K562 (cell line): Measurements from ENCODE around the gene OR2B2. TPM values are rescaled to one million over a fixed set of nuclear protein-coding genes. Genes with fewer than 3 reads are reported as not detected.

Experiments used
- ATF1 ChIP-seq, 2 experiments: fragments of 450-650 bp in 1 of 2; IDR thresholded peaks; 2 replicates each; pipeline ENCODE4 v1.6.1; 2016; ENCODE audit warnings: missing compliant biosample characterization in 1 of 2, missing genetic modification characterization in 1 of 2
- BCOR ChIP-seq: fragments of 450-650 bp; IDR thresholded peaks from 2 replicates; pipeline ENCODE4 v1.6.1; 2016
- CREB1 ChIP-seq, 2 experiments: sonication (generic) in 1 of 2; formaldehyde crosslinking in 1 of 2; IDR thresholded peaks; 2 replicates each; pipeline versions ENCODE4 v1.6.1 to v1.8.0; 2012 to 2022; ENCODE audit warnings: inconsistent platforms in 1 of 2, mild to moderate bottlenecking in 1 of 2, missing genetic modification reagents in 1 of 2, moderate library complexity in 1 of 2
- CTBP1 ChIP-seq: fragments of 450-650 bp; IDR thresholded peaks from 2 replicates; pipeline ENCODE4 v1.6.1; 2016; ENCODE audit warnings: borderline replicate concordance
- HCFC1 ChIP-seq: IDR thresholded peaks from 2 replicates; pipeline ENCODE4 v1.6.1; 2012; ENCODE audit warnings: low read depth, low read length, improper control_type of control experiment
- KDM4B ChIP-seq, 2 experiments: fragments of 450-650 bp in 1 of 2; sonication (generic) in 1 of 2; IDR thresholded peaks; 2 replicates each; pipeline ENCODE4 v1.6.1; 2016 to 2017; ENCODE audit warnings: borderline replicate concordance in 2 of 2, antibody characterized with exemption in 1 of 2, low read depth in 1 of 2, mild to moderate bottlenecking in 1 of 2
- MAFF ChIP-seq: IDR thresholded peaks from 2 replicates; pipeline ENCODE4 v1.6.1; 2012; ENCODE audit warnings: low read length, improper control_type of control experiment
- MTA1 ChIP-seq: fragments of 450-650 bp; IDR thresholded peaks from 2 replicates; pipeline ENCODE4 v1.6.1; 2017; ENCODE audit warnings: borderline replicate concordance
- NELFE ChIP-seq: IDR thresholded peaks from 2 replicates; pipeline ENCODE4 v1.6.1; 2011; ENCODE audit warnings: mild to moderate bottlenecking; ENCODE audit not compliant: insufficient read depth, insufficient read length
- NFXL1 ChIP-seq: fragments of 450-650 bp; formaldehyde crosslinking; IDR thresholded peaks from 2 replicates; pipeline ENCODE4 v1.4.0; 2021; ENCODE audit warnings: mild to moderate bottlenecking
- PBX2 ChIP-seq, 2 experiments: IDR thresholded peaks in 1 of 2; conservative IDR thresholded peaks in 1 of 2; 2 replicates each; pipeline ENCODE4 v1.6.1; 2016; ENCODE audit warnings: low read depth in 2 of 2, mild to moderate bottlenecking in 1 of 2, missing compliant biosample characterization in 1 of 2, missing genetic modification characterization in 1 of 2, moderate library complexity in 1 of 2
- RBM17 ChIP-seq: fragments of 200-400 bp; formaldehyde crosslinking; IDR thresholded peaks from 2 replicates; pipeline ENCODE4 v1.6.1; 2017; ENCODE audit warnings: low read depth, mild to moderate bottlenecking, low read length, borderline replicate concordance
- TCF3 ChIP-seq: sonication (generic); formaldehyde crosslinking; IDR thresholded peaks from 2 replicates; pipeline ENCODE4 v1.4.0; 2020; ENCODE audit warnings: mild to moderate bottlenecking, missing genetic modification reagents
- TOE1 ChIP-seq, 2 experiments: fragments of 450-650 bp in 1 of 2; sonication (generic) in 1 of 2; formaldehyde crosslinking in 1 of 2; IDR thresholded peaks; 2 replicates each; pipeline versions ENCODE4 v1.7.1 to v1.8.0; 2016 to 2022; ENCODE audit warnings: borderline replicate concordance in 2 of 2, mild to moderate bottlenecking in 2 of 2, antibody characterized with exemption in 1 of 2, inconsistent platforms in 1 of 2, low read depth in 1 of 2, missing genetic modification reagents in 1 of 2, moderate library complexity in 1 of 2
- ZBTB26 ChIP-seq: fragments of 450-650 bp; formaldehyde crosslinking; IDR thresholded peaks from 2 replicates; pipeline ENCODE4 v1.4.0; 2022; ENCODE audit warnings: missing genetic modification characterization
- ZNF311 ChIP-seq: fragments of 250-450 bp; sonication (Bioruptor Pico); IDR thresholded peaks from 2 replicates; pipeline ENCODE4 v1.4.0; 2020; ENCODE audit warnings: mild to moderate bottlenecking, moderate library complexity
- ZNF589 ChIP-seq: fragments of 200-800 bp; sonication (Bioruptor generic); IDR thresholded peaks from 2 replicates; pipeline ENCODE4 v1.6.1; 2016; ENCODE audit warnings: low read depth, missing genetic modification characterization, missing compliant biosample characterization
- polyA plus RNA-seq, 8 experiments: library from polyadenylated mRNA; depleted of rRNA in 4 of 8; stranded (reverse) in 5 of 8; unstranded in 3 of 8; fragments of >200 nt; fragmentation: Nextera tagmentation in 2 of 8; fragmentation: Illumina TruSeq in 1 of 8; extraction: Ambion mirVana in 2 of 8; extraction: Trizol in 1 of 8; gene quantifications; 2 replicates each; pipeline versions ENCODE4 v1.2.1 to v1.2.3, GENCODE V29; 2011 to 2014; ENCODE audit warnings: inconsistent platforms in 1 of 8, missing spikeins in 1 of 8
- total RNA-seq, 7 experiments: library from RNA; depleted of rRNA in 6 of 7; stranded (reverse); fragments of >200 nt in 6 of 7; fragmentation: Illumina TruSeq in 2 of 7; extraction: Trizol in 2 of 7; gene quantifications; 2 replicates each; pipeline versions ENCODE4 v1.2.1 to v1.2.3, GENCODE V29; 2011 to 2021; ENCODE audit warnings: low replicate concordance in 1 of 7
- TF ChIP-seq, protein P1 (sequence below): IDR thresholded peaks from 2 replicates; pipeline ENCODE4 v1.6.1; 2014; ENCODE audit warnings: antibody characterized with exemption
- TF ChIP-seq, protein P2 (sequence below): sonication (generic); formaldehyde crosslinking; IDR thresholded peaks from 2 replicates; pipeline ENCODE4 v1.5.0; 2020; ENCODE audit warnings: missing genetic modification reagents
- TF ChIP-seq, protein P3 (sequence below): fragments of 450-650 bp; IDR thresholded peaks from 2 replicates; pipeline ENCODE4 v1.6.1; 2017; ENCODE audit warnings: mild to moderate bottlenecking, moderate library complexity

The OR2B2 gene
- total and polyA plus RNA-seq, 9 of the 15 experiments (the other 6 are each of a cell fraction or from before 2014, with no cell fraction given) = 0.24 TPM; not detected in 8

GRCh38 chr6:27892649-27893058 lies 19.5 kb downstream of the OR2B2 start (continued):
- TF ChIP-seq, protein P1, sequence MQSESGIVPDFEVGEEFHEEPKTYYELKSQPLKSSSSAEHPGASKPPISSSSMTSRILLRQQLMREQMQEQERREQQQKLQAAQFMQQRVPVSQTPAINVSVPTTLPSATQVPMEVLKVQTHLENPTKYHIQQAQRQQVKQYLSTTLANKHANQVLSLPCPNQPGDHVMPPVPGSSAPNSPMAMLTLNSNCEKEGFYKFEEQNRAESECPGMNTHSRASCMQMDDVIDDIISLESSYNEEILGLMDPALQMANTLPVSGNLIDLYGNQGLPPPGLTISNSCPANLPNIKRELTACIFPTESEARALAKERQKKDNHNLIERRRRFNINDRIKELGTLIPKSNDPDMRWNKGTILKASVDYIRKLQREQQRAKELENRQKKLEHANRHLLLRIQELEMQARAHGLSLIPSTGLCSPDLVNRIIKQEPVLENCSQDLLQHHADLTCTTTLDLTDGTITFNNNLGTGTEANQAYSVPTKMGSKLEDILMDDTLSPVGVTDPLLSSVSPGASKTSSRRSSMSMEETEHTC = no peak; the same call in 1 of the 2 replicates
- TF ChIP-seq MTA1 (peak; percentile 60; the same call in 1 of the 2 replicates), CREB1 (IDR thresholded peaks at IDR 0.05) (no peak; the same call in 1 of the 2 replicates), CREB1 (CRISPR knock-in tag; IDR thresholded peaks at IDR 0.05) (peak; percentile 68; the same call in 1 of the 2 replicates), ATF1 (CRISPR knock-in tag; IDR thresholded peaks at IDR 0.05) (peak; percentile 10; the same call in 1 of the 2 replicates), ATF1 (tag; IDR thresholded peaks at IDR 0.05) (no peak), CTBP1 (no peak; the same call in 1 of the 2 replicates), KDM4B (IDR thresholded peaks at IDR 0.05; ENCODE audit: borderline replicate concordance in 2 of 2, low read depth in 1 of 2) (no peak), ZNF311 (CRISPR knock-in tag) (no peak; the same call in 1 of the 2 replicates), TCF3 (no peak), MAFF (no peak), PBX2 (CRISPR knock-in tag; IDR thresholded peaks at IDR 0.05; ENCODE audit: low read depth) (no peak), PBX2 (tag; conservative IDR thresholded peaks at IDR 0.05; ENCODE audit: low read depth) (no peak), ZNF589 (CRISPR knock-in tag) (no peak), BCOR (no peak), TOE1 (IDR thresholded peaks at IDR 0.05; ENCODE audit: borderline replicate concordance) (no peak; the same call in 1 of the 2 replicates), TOE1 (CRISPR knock-in tag; IDR thresholded peaks at IDR 0.05; ENCODE audit: borderline replicate concordance, low read depth) (peak; percentile 97), NFXL1 (no peak), NELFE (no peak), ZBTB26 (CRISPR knock-in tag) (peak; percentile 48; the same call in 1 of the 2 replicates), RBM17 (no peak), HCFC1 (no peak)
- TF ChIP-seq, protein P2, sequence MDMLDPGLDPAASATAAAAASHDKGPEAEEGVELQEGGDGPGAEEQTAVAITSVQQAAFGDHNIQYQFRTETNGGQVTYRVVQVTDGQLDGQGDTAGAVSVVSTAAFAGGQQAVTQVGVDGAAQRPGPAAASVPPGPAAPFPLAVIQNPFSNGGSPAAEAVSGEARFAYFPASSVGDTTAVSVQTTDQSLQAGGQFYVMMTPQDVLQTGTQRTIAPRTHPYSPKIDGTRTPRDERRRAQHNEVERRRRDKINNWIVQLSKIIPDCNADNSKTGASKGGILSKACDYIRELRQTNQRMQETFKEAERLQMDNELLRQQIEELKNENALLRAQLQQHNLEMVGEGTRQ (CRISPR knock-in tag) = no peak
- TF ChIP-seq, protein P3, sequence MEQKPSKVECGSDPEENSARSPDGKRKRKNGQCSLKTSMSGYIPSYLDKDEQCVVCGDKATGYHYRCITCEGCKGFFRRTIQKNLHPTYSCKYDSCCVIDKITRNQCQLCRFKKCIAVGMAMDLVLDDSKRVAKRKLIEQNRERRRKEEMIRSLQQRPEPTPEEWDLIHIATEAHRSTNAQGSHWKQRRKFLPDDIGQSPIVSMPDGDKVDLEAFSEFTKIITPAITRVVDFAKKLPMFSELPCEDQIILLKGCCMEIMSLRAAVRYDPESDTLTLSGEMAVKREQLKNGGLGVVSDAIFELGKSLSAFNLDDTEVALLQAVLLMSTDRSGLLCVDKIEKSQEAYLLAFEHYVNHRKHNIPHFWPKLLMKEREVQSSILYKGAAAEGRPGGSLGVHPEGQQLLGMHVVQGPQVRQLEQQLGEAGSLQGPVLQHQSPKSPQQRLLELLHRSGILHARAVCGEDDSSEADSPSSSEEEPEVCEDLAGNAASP = no peak
